Mucosa of rectum (tissue), 2 donors: Measurements from ENCODE around the gene NLRC5.
"Not testable (repeated sequence)": the region's sequence is repeated elsewhere in the genome, so short reads cannot be mapped to it uniquely, and the experiment has no call there.

Experiments
- H3K27ac ChIP-seq, 2 donors: one replicate each; pipeline ENCODE4 v1.7.0; 2013; ENCODE audit warnings: inconsistent platforms in 2 of 2, low read depth in 2 of 2, low read length in 2 of 2
- H3K27me3 ChIP-seq, 2 donors: one replicate each; pipeline ENCODE4 v1.7.0; 2013; ENCODE audit warnings: low read length in 2 of 2; ENCODE audit not compliant: control insufficient read depth in 2 of 2, insufficient read depth in 2 of 2
- H3K36me3 ChIP-seq, 2 donors: one replicate each; pipeline ENCODE4 v1.7.0; 2013; ENCODE audit warnings: low read length in 2 of 2; ENCODE audit not compliant: control insufficient read depth in 2 of 2, insufficient read depth in 2 of 2
- H3K4me1 ChIP-seq, 2 donors: one replicate each; pipeline ENCODE4 v1.7.0; 2013; ENCODE audit warnings: low read length in 2 of 2, mild to moderate bottlenecking in 1 of 2; ENCODE audit not compliant: control insufficient read depth in 2 of 2, insufficient read depth in 2 of 2
- H3K4me3 ChIP-seq, 2 donors: one replicate each; pipeline ENCODE4 v1.7.0; 2013; ENCODE audit warnings: low read length in 2 of 2
- H3K9ac ChIP-seq, 2 donors: one replicate each; pipeline ENCODE4 v1.7.0; 2013; ENCODE audit warnings: low read length in 2 of 2, low read depth in 1 of 2, mild to moderate bottlenecking in 1 of 2
- H3K9me3 ChIP-seq, 2 donors: one replicate each; pipeline ENCODE4 v1.7.0; 2013; ENCODE audit warnings: low read length in 2 of 2; ENCODE audit not compliant: control insufficient read depth in 2 of 2
- donor health status: healthy.
- donor health status: Normal muscosa, but diverticular disease.

The NLRC5 gene

GRCh38 chr16:57108432-57108831, 119.1 kb downstream of the NLRC5 start:
- Histone ChIP-seq H3K4me1 (peaks cover 0 to 3% of the 10 kb centered on the region in 2 donors), H3K9ac (no peak overlapping the region), H3K4me3 (no peak overlapping the region), H3K27ac (no peak overlapping the region), H3K27me3 (no peaks in the 10 kb centered on the region), H3K9me3 (no peaks in the 10 kb centered on the region), H3K36me3 (peaks cover 3 to 7% of the 10 kb centered on the region in 2 donors)

- not testable (repeated sequence) for H3K27me3 ChIP-seq, H3K27ac ChIP-seq, H3K4me3 ChIP-seq, H3K4me1 ChIP-seq, H3K9ac ChIP-seq, H3K9me3 ChIP-seq
- peaks cover 10 to 18% of the 10 kb centered on the region in 2 donors for H3K36me3 ChIP-seq
These were observed 120.1 kb downstream of the NLRC5 start for GRCh38 chr16:57109259-57110105.

DNA sequence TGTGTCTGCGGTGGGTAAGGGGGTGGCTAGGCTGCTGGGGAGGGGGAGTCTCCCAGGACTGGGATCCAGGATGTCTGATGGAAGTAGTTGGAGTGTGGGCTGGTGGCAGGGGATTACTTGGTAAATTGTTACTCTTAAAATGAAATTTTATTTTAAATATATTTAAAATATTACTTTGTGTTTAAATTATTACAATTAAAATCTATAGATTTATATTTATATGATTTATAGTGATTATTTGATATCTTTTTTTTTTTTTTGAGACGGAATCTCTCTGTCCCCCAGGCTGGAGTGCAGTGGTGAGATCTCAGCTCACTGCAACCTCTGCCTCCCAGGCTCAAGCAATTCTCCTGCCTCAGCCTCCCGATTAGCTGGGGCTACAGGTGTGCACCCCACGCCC, 121.6 kb downstream of the NLRC5 start:
- H3K36me3 ChIP-seq = peaks cover 16 to 22% of the 10 kb centered on the region in 2 donors
- no peak overlapping the region for H3K4me3 ChIP-seq
- no peaks in the 10 kb centered on the region for H3K27me3 ChIP-seq
- H3K4me1 ChIP-seq = peaks cover 0 to 3% of the 10 kb centered on the region in 2 donors
- no peak overlapping the region for H3K27ac ChIP-seq
- no peaks in the 10 kb centered on the region for H3K9me3 ChIP-seq
- no peak overlapping the region for H3K9ac ChIP-seq

DNA sequence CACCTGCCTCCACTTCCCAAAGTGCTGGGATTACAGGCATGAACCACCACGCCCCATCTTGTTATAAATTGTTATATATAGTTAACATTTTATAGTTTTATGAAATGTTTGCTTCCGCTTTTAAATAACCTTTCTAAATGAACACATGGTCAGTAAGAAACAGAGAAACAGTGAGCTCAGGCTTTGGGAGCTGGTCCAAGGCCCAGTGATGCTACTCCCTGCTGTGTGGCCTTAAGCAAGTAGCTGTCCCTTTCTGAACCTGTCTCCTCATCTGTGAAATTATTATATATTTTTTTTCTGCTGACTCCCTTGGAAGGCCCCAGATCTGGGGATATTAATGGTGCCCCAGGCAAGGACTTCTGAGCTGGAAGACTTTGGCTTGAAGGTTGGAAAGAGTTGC, 122.1 kb downstream of the NLRC5 start:
- Histone ChIP-seq H3K27ac (no peak overlapping the region), H3K27me3 (no peaks in the 10 kb centered on the region), H3K4me1 (peaks cover 2 to 3% of the 10 kb centered on the region in 2 donors)

GRCh38 chr16:57112403-57113041, 123.2 kb downstream of the NLRC5 start:
- no peaks in the 10 kb centered on the region for H3K27me3 ChIP-seq
- no peak overlapping the region for H3K27ac ChIP-seq
- no peaks in the 10 kb centered on the region for H3K9me3 ChIP-seq
- H3K4me1 ChIP-seq = peaks cover 0 to 2% of the 10 kb centered on the region in 2 donors
- no peak overlapping the region for H3K9ac ChIP-seq
- H3K4me3 ChIP-seq = no peak overlapping the region
- H3K36me3 ChIP-seq = peaks cover 25 to 35% of the 10 kb centered on the region in 2 donors

More for the DNA sequence above, 122.1 kb downstream of the NLRC5 start:
- Histone ChIP-seq H3K9ac (no peak overlapping the region), H3K9me3 (no peaks in the 10 kb centered on the region), H3K36me3 (peaks cover 21 to 26% of the 10 kb centered on the region in 2 donors), H3K4me3 (no peak overlapping the region)

DNA sequence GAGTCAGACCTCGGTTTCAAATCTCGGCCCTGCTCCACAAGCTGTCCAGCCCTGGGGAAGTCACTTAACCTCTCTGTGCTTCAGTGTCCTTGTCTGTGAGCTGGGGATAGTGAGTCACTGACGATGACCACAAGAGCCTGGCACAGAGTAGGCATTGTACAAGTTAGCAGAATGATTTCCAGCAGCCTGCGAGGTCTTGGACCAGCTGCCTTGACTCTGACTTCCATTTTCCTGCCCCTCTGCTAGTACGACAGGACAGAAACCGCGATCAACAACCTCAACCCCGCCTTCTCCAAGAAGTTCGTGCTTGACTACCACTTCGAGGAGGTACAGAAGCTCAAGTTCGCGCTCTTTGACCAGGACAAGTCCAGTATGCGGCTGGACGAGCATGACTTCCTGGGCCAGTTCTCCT, 123.7 kb downstream of the NLRC5 start:
- peaks cover 0 to 2% of the 10 kb centered on the region in 2 donors for H3K4me1 ChIP-seq
- H3K9ac ChIP-seq = no peak overlapping the region
- H3K36me3 ChIP-seq = peaks cover 30 to 38% of the 10 kb centered on the region in 2 donors
- H3K27ac ChIP-seq = no peak overlapping the region
- H3K9me3 ChIP-seq = no peaks in the 10 kb centered on the region
- no peaks in the 10 kb centered on the region for H3K27me3 ChIP-seq
- no peak overlapping the region for H3K4me3 ChIP-seq

- H3K9me3 ChIP-seq = no peaks in the 10 kb centered on the region
- peaks cover 0 to 2% of the 10 kb centered on the region in 2 donors for H3K4me1 ChIP-seq
- no peak overlapping the region for H3K27ac ChIP-seq
- peaks cover 30 to 38% of the 10 kb centered on the region in 2 donors for H3K36me3 ChIP-seq
- no peak overlapping the region for H3K9ac ChIP-seq
- no peaks in the 10 kb centered on the region for H3K27me3 ChIP-seq
- H3K4me3 ChIP-seq = no peak overlapping the region
These were observed 124.3 kb downstream of the NLRC5 start for GRCh38 chr16:57113664-57114063.

DNA sequence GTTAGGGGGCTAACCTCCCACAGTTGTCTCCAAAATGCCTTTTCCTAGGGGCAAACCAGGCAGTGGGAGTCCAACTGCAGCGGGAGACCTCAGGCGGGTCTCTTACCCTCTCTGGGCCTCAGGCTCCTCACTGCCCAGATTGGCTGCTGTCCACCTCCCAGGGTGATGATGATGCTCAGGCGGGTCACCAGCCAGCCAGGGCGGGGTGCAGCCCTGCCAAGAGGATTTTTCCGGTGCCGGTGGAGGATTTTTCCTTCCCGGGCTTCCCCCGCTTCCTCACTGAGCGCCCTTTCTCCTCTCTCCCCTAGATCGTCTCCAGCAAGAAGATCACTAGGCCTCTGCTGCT, 125.8 kb downstream of the NLRC5 start:
- no peaks in the 10 kb centered on the region for H3K27me3 ChIP-seq
- no peak overlapping the region for H3K27ac ChIP-seq

GRCh38 chr16:57115514-57116182, 126.3 kb downstream of the NLRC5 start:
- Histone ChIP-seq H3K4me1 (peaks cover 0 to 2% of the 10 kb centered on the region in 2 donors), H3K27ac (no peak overlapping the region), H3K9ac (no peak overlapping the region), H3K27me3 (no peaks in the 10 kb centered on the region), H3K4me3 (no peak overlapping the region), H3K9me3 (no peaks in the 10 kb centered on the region), H3K36me3 (peaks cover 39 to 49% of the 10 kb centered on the region in 2 donors)

More for the DNA sequence above, 125.8 kb downstream of the NLRC5 start:
- peaks cover 0 to 2% of the 10 kb centered on the region in 2 donors for H3K4me1 ChIP-seq
- no peak overlapping the region for H3K4me3 ChIP-seq
- no peaks in the 10 kb centered on the region for H3K9me3 ChIP-seq
- H3K9ac ChIP-seq = no peak overlapping the region
- peaks cover 36 to 47% of the 10 kb centered on the region in 2 donors for H3K36me3 ChIP-seq
